GM12865 (cell line): ENCODE results near the gene GBX2.

Experiments
- DNase-seq: peaks from one replicate; pipeline ENCODE4 v3.0.0; 2010; ENCODE audit warnings: low read depth
- H3K4me3 ChIP-seq: 2 replicates; pipeline ENCODE4 v1.5.1; 2011; ENCODE audit warnings: mild to moderate bottlenecking, low read depth, low read length, control low read depth
- TF ChIP-seq, protein P1 (sequence below): IDR thresholded peaks from 2 replicates; pipeline ENCODE4 v1.5.1; 2011; ENCODE audit warnings: low read length, control low read depth, low read depth, inconsistent platforms; ENCODE audit not compliant: insufficient read depth; ENCODE audit errors: missing control alignments

GBX2 gene

DNA sequence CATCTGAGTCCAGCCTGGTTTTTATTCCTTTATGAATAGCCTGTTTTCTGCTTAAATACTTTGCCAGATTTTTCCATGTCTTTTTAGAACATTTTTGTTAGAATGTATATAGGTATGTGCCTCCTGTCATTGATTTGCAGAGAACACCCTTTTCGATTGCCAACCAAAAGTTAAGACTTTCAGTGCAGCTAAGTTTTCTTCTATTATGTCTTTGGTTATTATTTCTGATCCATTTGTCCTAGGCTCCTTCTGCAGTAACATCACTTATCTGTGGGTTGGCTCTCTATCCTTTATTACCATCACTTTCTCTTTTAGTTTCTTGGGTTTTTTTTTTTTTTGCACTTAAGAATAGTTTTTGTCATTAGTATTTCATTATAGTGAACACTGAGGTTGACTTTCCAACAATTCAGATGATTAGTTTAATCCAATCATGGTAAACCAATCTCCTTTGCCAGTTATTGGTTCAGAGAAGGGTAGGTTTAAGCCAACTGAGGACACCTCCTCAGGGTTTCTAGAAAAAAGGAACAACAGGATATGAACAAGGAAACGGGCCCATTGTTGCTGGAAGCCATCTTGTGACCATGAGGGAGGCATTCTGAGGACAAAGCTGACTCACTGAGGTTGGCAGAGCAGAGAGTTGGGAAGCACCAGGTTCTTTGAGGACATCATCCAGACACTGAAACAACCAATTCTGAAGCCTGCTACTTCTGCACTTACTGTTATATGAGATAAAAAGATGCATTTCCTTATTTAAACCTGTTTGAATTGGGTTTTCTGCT is 37.9 kb upstream of the GBX2 start:
- H3K4me3 ChIP-seq: no peak overlapping the region
- no peak for DNase-seq
- TF ChIP-seq, protein P1, sequence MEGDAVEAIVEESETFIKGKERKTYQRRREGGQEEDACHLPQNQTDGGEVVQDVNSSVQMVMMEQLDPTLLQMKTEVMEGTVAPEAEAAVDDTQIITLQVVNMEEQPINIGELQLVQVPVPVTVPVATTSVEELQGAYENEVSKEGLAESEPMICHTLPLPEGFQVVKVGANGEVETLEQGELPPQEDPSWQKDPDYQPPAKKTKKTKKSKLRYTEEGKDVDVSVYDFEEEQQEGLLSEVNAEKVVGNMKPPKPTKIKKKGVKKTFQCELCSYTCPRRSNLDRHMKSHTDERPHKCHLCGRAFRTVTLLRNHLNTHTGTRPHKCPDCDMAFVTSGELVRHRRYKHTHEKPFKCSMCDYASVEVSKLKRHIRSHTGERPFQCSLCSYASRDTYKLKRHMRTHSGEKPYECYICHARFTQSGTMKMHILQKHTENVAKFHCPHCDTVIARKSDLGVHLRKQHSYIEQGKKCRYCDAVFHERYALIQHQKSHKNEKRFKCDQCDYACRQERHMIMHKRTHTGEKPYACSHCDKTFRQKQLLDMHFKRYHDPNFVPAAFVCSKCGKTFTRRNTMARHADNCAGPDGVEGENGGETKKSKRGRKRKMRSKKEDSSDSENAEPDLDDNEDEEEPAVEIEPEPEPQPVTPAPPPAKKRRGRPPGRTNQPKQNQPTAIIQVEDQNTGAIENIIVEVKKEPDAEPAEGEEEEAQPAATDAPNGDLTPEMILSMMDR: no peak

DNA sequence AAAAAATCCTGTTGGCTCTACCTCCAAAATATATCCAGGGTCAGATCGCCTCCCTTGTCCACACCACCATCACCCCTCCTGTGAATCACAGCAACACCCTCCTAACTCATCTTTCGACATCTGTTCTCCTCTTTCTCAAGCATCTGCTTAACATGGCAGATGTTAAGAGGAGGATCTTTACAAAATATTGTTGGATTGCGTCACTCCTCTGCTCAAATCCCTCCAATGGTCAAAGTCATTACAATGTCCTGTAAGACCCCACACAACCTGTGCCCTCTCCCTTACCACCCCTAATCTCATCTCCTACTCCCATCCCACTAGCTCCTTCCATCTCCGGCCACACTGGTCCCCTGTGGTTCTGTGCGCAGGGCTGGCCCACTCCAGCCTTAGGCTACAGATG is 36.8 kb upstream of the GBX2 start:
- no peak for DNase-seq
- H3K4me3 ChIP-seq: no peak overlapping the region
- TF ChIP-seq, protein P1: no peak

GRCh38 chr2:236200378-236200777 is 32.2 kb upstream of the GBX2 start:
- H3K4me3 ChIP-seq: no peak overlapping the region
- no peak for DNase-seq
- TF ChIP-seq, protein P1: no peak

DNA sequence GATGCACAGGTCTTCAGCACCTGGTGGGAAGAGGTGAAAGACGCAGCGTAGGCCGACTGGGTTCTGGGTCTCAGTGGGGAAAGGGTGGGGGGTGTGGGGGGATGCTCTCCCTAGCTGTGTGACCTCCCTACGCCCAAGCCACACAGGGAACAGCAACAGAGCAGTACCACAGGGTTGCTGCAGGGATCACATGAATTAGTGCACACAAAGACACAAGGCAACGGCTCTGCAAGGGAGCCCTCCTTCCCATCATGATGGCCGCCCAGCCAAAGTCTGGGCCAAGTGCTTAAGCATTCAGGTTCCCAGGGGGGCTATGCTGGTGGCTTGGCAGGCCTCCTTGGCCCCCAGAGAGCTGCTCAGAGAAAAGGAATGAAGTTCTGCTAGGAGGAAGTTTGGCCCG is 28.2 kb upstream of the GBX2 start:
- DNase-seq: no peak
- no peak overlapping the region for H3K4me3 ChIP-seq
- TF ChIP-seq, protein P1: no peak

- H3K4me3 ChIP-seq: no peak overlapping the region
- TF ChIP-seq, protein P1: no peak
- DNase-seq: no peak
Observed at GRCh38 chr2:236195726-236196125, 27.5 kb upstream of the GBX2 start.

- H3K4me3 ChIP-seq: no peak overlapping the region
- DNase-seq: no peak
- TF ChIP-seq, protein P1: no peak
Observed at GRCh38 chr2:236194786-236195185, 26.6 kb upstream of the GBX2 start.

- H3K4me3 ChIP-seq: no peak overlapping the region
- no peak for DNase-seq
- TF ChIP-seq, protein P1: no peak
Observed at GRCh38 chr2:236193026-236193425, 24.8 kb upstream of the GBX2 start.
